GM21447 (cell line): ENCODE data around the gene FXN.
A peak's percentile ranks its signal among the peaks of the same experiment; 100 is the strongest.
"Not testable (repeated sequence)": the region's sequence is repeated elsewhere in the genome, so short reads cannot be mapped to it uniquely, and the experiment has no call there.

ENCODE experiments used
- ATAC-seq: cut with Tn5 transposase; IDR thresholded peaks from one replicate; pipeline ENCODE4 v1.9.1; 2021; ENCODE audit not compliant: unreplicated experiment

The FXN gene

GRCh38 chr9:69035438-69036308 lies at the start of gene FXN:
TSS of gene FXN (plus strand) at chr9:69035752. CDS start at chr9:69035783, 31 bp downstream.
- peak; percentile 90 for ATAC-seq

GRCh38 chr9:68986949-68987348 lies 48.6 kb upstream of the FXN start:
- not testable (repeated sequence) for ATAC-seq

GRCh38 chr9:68991457-68991856 lies 44.1 kb upstream of the FXN start:
- ATAC-seq, result no peak

- no peak for ATAC-seq
Observed at GRCh38 chr9:68995776-68996175, 39.8 kb upstream of the FXN start.

- no peak for ATAC-seq
Observed at GRCh38 chr9:68996462-68996861, 39.1 kb upstream of the FXN start.

- no peak for ATAC-seq
Observed at GRCh38 chr9:68997666-68998065, 37.9 kb upstream of the FXN start.

GRCh38 chr9:68998385-68998784 lies 37.2 kb upstream of the FXN start:
- ATAC-seq, result no peak

- no peak for ATAC-seq
Observed at GRCh38 chr9:68998812-68999211, 36.7 kb upstream of the FXN start.

GRCh38 chr9:68999393-69000105 lies 36.0 kb upstream of the FXN start:
- peak; percentile 76 for ATAC-seq

- no peak for ATAC-seq
Observed at GRCh38 chr9:69001921-69002320, 33.6 kb upstream of the FXN start.

GRCh38 chr9:69003051-69003450 lies 32.5 kb upstream of the FXN start:
- no peak for ATAC-seq

- ATAC-seq, result no peak
Observed at GRCh38 chr9:69004836-69005235, 30.7 kb upstream of the FXN start.

- ATAC-seq, result no peak
Observed at GRCh38 chr9:69009708-69010107, 25.8 kb upstream of the FXN start.

- ATAC-seq, result no peak
Observed at GRCh38 chr9:69012696-69013381, 22.7 kb upstream of the FXN start.

GRCh38 chr9:69013382-69013727 lies 22.2 kb upstream of the FXN start:
- ATAC-seq, result no peak

- ATAC-seq, result no peak
Observed at GRCh38 chr9:69014013-69014412, 21.5 kb upstream of the FXN start, which contains the start of gene PRKACG. TSS of gene PRKACG (minus strand) at chr9:69014113. CDS start at chr9:69014092, 21 bp downstream.

- no peak for ATAC-seq
Observed at GRCh38 chr9:69016191-69017096, 19.1 kb upstream of the FXN start.

- no peak for ATAC-seq
Observed at GRCh38 chr9:69018737-69019136, 16.8 kb upstream of the FXN start.

- no peak for ATAC-seq
Observed at GRCh38 chr9:69019808-69020207, 15.7 kb upstream of the FXN start.

GRCh38 chr9:69020301-69021145 lies 15.0 kb upstream of the FXN start:
- ATAC-seq, result no peak
